Esophagus muscularis mucosa (tissue), 4 donors: ENCODE results near the gene TMPRSS9. TPM values are rescaled to one million over a fixed set of nuclear protein-coding genes. Genes with fewer than 3 reads are reported as not detected.
"Not testable (repeated sequence)": the region's sequence is repeated elsewhere in the genome, so short reads cannot be mapped to it uniquely, and the experiment has no call there.

Experiments
- DNase-seq: peaks from one replicate; pipeline ENCODE4 v3.0.0-alpha.2; 2017; ENCODE audit errors: extremely low spot score
- H3K27ac ChIP-seq, 4 donors: fragments of 200-600 bp; sonication (generic); replicated peaks in 1 of 4; 1 replicate in 3 of 4; 2 replicates in 1 of 4; pipeline ENCODE4 v1.5.1; 2016 to 2019; ENCODE audit warnings: mild to moderate bottlenecking in 1 of 4
- H3K27me3 ChIP-seq, 4 donors: fragments of 200-600 bp; sonication (generic); one replicate each; pipeline versions ENCODE4 v1.5.1 to v1.6.0; 2016 to 2019
- H3K36me3 ChIP-seq, 4 donors: fragments of 200-600 bp; sonication (generic); one replicate each; pipeline ENCODE4 v1.5.1; 2016 to 2019
- H3K4me1 ChIP-seq, 4 donors: fragments of 200-600 bp; sonication (generic); one replicate each; pipeline ENCODE4 v1.5.1; 2016 to 2019
- H3K4me3 ChIP-seq, 4 donors: fragments of 200-600 bp; sonication (generic); 1 replicate in 2 of 4; 2 replicates in 2 of 4; pipeline ENCODE4 v1.5.1; 2016 to 2019; ENCODE audit warnings: mild to moderate bottlenecking in 4 of 4, moderate library complexity in 1 of 4
- H3K9me3 ChIP-seq, 4 donors: fragments of 200-600 bp; sonication (generic); 1 replicate in 3 of 4; 2 replicates in 1 of 4; pipeline ENCODE4 v1.5.1; 2016 to 2019
- CTCF ChIP-seq, 3 experiments: fragments of 200-600 bp in 2 of 3; fragments of 450-650 bp in 1 of 3; sonication (generic) in 2 of 3; IDR thresholded peaks; one replicate each; pipeline ENCODE4 v1.5.1; 2017 to 2019; ENCODE audit warnings: antibody characterized with exemption in 3 of 3, mild to moderate bottlenecking in 2 of 3, moderate library complexity in 1 of 3
- EP300 ChIP-seq: sonication (generic); formaldehyde crosslinking; IDR thresholded peaks from one replicate; pipeline ENCODE4 v1.6.1; 2017; ENCODE audit warnings: antibody characterized with exemption
- POLR2A ChIP-seq: fragments of 450-650 bp; IDR thresholded peaks from one replicate; pipeline ENCODE4 v1.6.1; 2017; ENCODE audit warnings: antibody characterized with exemption, moderate library complexity, mild to moderate bottlenecking, low read depth
- POLR2AphosphoS5 ChIP-seq, 2 donors: sonication (generic); formaldehyde crosslinking; IDR thresholded peaks; one replicate each; pipeline ENCODE4 v1.6.1; 2017; ENCODE audit warnings: antibody characterized with exemption in 2 of 2
- WGBS: methylation state at CpG from one replicate; pipeline ENCODE4 v1.1.5; 2018; 5-methylcytosine and 5-hydroxymethylcytosine counted together
- intact Hi-C: fragments of 100-400 bp; cut with DNase I; formaldehyde crosslinking; loops from one replicate; pipeline ENCODE4 v1.15.1; 2023
- total RNA-seq, 4 donors: library from RNA; depleted of rRNA; stranded (reverse); fragments of >200 nt; gene quantifications; one replicate each; pipeline versions ENCODE4 v1.1.0 to v1.2.1, GENCODE V29; 2016

The TMPRSS9 gene
- total RNA-seq, 4 donors from 2014 or later, result 0.17 TPM; not detected in 3

DNA sequence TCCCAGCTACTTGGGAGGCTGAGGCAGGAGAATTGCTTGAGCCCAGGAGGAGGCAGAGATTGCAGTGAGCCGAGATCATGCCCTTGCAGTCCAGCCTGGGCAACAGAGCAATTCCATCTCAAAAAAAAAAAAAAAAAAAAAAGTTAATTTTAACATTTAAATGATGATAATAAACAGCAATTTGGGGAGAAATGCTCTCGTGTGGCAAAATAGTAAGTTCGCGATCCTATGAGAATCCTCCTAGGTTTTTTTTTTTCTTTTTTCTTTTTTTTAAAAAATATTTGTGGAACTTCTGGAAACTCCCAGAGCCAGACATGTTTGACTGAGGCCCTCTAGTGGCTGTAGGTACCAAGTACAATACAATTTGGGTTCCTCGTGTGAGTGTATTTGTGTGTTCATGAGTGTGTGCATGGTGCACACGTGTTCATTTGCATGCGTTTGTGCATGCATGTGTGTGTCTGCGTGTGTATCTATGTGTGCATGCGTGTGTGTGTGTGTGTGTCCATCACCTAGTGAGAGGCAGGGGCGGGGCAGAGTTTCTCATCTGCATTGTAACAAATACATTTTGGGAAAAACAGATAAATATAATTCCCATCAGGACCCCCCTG is 31.2 kb downstream of the TMPRSS9 start:
- Histone ChIP-seq H3K27me3 (peaks cover 0 to 46% (median under 1%) of the 10 kb centered on the region in 4 donors), H3K4me3 (no peak overlapping the region), H3K36me3 (no peaks in the 10 kb centered on the region), H3K27ac (no peak overlapping the region), H3K9me3 (no peaks in the 10 kb centered on the region), H3K4me1 (no peaks in the 10 kb centered on the region)
- intact Hi-C loops, result loop anchor here (5.0 to 10.0 kb wide), 3 partner anchors 114 to 236 kb away; partner anchors contain the start of genes AP3D1, PLEKHJ1 and SF3A2
- no peak for DNase-seq
- TF ChIP-seq CTCF (IDR thresholded peaks at IDR 0.05) (peak; percentile 75 to 84 (median 82)), EP300 (no peak), POLR2A (no peak), POLR2AphosphoS5 (IDR thresholded peaks at IDR 0.05) (no peak)
- WGBS, result 6% methylated on average over 10 of the region's 10 CpGs

DNA sequence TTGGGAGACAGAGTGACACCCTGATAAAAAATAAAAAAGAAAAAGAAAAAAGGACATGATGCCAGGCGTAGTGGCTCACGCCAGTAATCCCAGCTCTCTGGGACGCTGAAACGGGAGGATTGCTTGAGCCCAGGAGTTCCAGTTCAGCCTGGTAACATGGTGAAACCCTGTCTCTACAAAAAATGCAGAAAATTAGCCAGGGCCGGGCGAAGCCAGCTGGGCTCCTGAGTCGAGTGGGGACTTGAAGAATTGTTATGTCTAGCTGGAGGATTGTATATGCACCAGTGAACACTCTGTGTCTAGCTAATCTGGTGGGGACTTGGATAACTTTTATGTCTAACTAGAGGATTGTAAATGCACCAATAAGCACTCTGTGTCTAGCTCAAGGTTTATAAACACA is 32.3 kb downstream of the TMPRSS9 start:
- Histone ChIP-seq H3K4me1 (no peaks in the 10 kb centered on the region), H3K27me3 (peaks cover 0 to 46% (median 2%) of the 10 kb centered on the region in 4 donors), H3K27ac (no peak overlapping the region), H3K4me3 (no peak overlapping the region), H3K36me3 (no peaks in the 10 kb centered on the region), H3K9me3 (no peaks in the 10 kb centered on the region)
- WGBS, result 50% methylated on average over 7 of the region's 7 CpGs
- DNase-seq, result no peak
- intact Hi-C loops, result loop anchor here (5.0 to 10.0 kb wide), 3 partner anchors 115 to 238 kb away; partner anchors contain the start of genes AP3D1, PLEKHJ1 and SF3A2
- no peak for TF ChIP-seq POLR2A
- TF ChIP-seq POLR2AphosphoS5 (IDR thresholded peaks at IDR 0.05), result no peak
- no peak for TF ChIP-seq CTCF (IDR thresholded peaks at IDR 0.05)
- TF ChIP-seq EP300, result no peak

DNA sequence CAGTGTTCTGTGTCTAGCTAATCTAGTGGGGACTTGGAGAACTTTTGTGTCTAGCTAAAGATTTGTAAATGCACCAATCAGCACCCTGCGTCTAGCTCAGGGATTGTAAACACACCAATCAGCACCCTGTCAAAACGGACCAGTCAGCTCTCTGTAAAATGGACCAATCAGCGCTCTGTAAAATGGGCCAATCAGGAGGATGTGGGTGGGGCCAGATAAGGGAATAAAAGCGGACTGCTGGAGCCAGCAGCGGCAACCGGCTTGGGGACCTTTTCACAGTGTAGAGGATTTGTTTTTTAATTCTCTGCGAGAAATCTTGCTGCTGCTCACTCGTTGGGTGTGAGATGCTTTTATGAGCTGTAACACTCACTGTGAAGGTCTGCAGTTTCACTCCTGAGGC is 32.8 kb downstream of the TMPRSS9 start:
- DNase-seq, H3K36me3 ChIP-seq, H3K27ac ChIP-seq, H3K9me3 ChIP-seq, H3K4me3 ChIP-seq, H3K4me1 ChIP-seq: not testable (repeated sequence)
- 79% methylated on average over 8 of the region's 8 CpGs for WGBS
- intact Hi-C loops, result loop anchor here (5.0 to 10.0 kb wide), 3 partner anchors 116 to 238 kb away; partner anchors contain the start of genes AP3D1, PLEKHJ1 and SF3A2
- peaks cover 0 to 46% (median 2%) of the 10 kb centered on the region in 4 donors for H3K27me3 ChIP-seq

DNA sequence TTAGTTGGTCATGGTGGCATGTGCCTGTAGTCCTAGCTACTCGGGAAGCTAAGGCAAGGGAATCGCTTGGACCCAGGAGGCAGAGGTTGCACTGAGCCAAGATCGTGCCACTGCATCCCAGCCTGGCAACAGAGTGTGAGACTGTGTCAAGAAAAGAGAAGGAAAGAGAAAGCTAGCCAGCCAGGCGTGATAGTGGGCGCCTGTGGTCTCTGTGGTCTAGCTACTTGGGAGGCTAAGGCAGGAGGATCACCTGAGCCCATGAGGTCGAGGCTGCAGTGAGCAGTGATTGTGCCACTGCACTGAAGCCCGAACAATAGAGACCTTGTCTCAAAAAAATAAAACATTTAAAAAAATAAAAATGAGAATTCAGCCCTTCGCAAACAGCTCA is 34.0 kb downstream of the TMPRSS9 start:
- H3K4me1 ChIP-seq, result no peaks in the 10 kb centered on the region
- TF ChIP-seq EP300 (no peak), POLR2A (no peak), POLR2AphosphoS5 (IDR thresholded peaks at IDR 0.05) (no peak), CTCF (IDR thresholded peaks at IDR 0.05) (no peak)
- no peak overlapping the region for H3K4me3 ChIP-seq
- intact Hi-C loops, result loop anchor here (5.0 to 10.0 kb wide), 3 partner anchors 117 to 239 kb away; partner anchors contain the start of genes AP3D1, PLEKHJ1 and SF3A2
- DNase-seq, result no peak
- no peak overlapping the region for H3K27ac ChIP-seq
- 70% methylated on average over 8 of the region's 8 CpGs for WGBS
- H3K9me3 ChIP-seq, result no peaks in the 10 kb centered on the region
- H3K36me3 ChIP-seq, result no peaks in the 10 kb centered on the region
- H3K27me3 ChIP-seq, result peaks cover 0 to 46% (median 2%) of the 10 kb centered on the region in 4 donors

DNA sequence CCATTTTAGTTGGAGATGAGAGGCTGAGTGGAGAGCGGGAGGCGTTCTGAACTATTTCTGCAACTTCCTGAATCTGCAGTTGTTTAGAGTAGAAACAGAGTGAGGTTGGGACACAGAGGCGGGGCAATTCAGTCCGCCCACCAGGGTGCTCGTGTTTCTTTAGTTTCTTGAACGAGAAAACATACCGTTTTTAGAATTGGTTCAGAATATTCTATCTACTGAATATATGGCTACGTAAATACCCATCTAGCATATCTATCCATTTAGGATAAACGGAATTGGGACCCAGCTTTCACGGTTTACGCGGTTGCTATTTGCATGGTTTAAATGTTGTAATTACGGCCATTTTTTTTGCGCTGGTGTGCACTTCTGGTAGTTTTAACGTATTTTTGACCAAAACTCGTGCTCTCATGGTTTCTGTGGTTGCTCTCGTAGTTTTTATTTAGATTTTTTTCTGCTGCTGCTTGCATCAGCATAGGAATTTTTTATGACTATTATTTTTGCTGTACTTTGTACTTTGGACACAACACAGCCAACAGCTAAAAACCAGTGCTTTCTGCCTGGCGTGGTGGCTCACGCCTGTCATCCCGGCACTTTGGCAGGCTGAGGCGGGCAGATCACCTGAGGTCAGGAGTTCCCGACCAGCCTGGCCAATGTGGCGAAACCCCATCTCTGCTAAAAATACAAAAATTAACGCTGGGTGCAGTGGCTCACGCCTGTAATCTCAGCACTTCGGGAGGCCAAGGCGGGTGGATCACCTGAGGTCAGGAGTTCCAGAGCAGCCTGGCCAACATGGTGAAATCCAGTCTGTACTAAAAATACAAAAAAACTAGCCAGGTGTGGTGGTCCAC is 34.6 kb downstream of the TMPRSS9 start:
- no peaks in the 10 kb centered on the region for H3K36me3 ChIP-seq
- H3K9me3 ChIP-seq, result no peaks in the 10 kb centered on the region
- no peak for DNase-seq
- H3K4me1 ChIP-seq, result no peaks in the 10 kb centered on the region
- peak overlapping the region in 1 of 4 donors; percentile 14 for H3K4me3 ChIP-seq
- H3K27ac ChIP-seq, result no peak overlapping the region
- peaks cover 0 to 44% (median 2%) of the 10 kb centered on the region in 4 donors for H3K27me3 ChIP-seq
- intact Hi-C loops, result loop anchor here (5.0 to 10.0 kb wide), 3 partner anchors 117 to 240 kb away; partner anchors contain the start of genes AP3D1, PLEKHJ1 and SF3A2
- no peak for TF ChIP-seq POLR2AphosphoS5 (IDR thresholded peaks at IDR 0.05)
- 64% methylated on average over 25 of the region's 27 CpGs for WGBS

DNA sequence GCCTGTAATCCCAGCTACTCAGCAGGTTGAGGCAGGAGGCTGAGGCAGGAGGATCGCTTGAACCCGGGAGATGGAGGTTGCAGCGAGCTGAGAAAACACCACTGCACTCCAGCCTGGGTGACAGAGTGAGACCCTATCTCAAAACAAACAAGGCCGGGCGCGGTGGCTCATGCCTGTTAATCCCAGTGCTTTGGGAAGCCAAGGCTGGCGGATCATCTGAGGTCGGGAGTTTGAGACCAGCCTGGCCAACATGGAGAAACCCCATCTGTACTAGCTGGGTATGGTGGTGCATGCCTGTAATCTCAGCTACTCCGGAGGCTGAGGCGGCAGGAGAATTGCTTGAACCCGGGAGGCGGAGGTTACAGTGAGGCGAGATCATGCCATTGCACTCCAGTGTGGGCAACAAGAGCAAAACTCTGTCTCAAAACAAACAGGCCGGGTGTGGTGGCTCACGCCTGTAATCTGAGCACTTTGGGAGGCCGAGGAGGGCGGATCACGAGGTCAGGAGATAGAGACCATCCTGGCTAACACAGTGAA is 35.3 kb downstream of the TMPRSS9 start:
- intact Hi-C loops, result loop anchor here (10.0 kb wide), 1 partner anchor 241 kb away; the partner anchor contains the start of gene AP3D1
- H3K27ac ChIP-seq, result not testable (repeated sequence)

DNA sequence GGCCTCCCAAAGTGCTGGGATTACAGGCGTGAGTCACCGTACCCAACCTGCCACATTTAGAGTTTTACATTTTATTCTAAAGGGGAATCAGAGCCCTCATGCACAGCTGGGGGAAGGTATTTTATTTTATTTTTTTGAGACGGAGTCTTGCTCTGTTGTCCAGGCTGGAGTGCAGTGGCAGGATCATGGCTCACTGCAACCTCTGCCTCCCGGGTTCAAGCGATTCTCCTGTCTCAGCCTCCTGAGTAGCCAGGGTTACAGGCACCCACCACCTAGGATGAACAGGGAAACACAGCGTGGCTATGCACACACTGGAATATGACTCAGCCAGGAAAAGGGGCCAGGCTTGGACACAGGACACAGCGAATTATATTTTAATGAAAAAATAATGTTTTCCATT is 37.1 kb downstream of the TMPRSS9 start:
- H3K27me3 ChIP-seq, result peaks cover 0 to 38% (median 2%) of the 10 kb centered on the region in 4 donors
- not testable (repeated sequence) for H3K27ac ChIP-seq, H3K4me3 ChIP-seq, H3K4me1 ChIP-seq, H3K9me3 ChIP-seq, DNase-seq, H3K36me3 ChIP-seq
- intact Hi-C loops, result loop anchor here (10.0 kb wide), 1 partner anchor 242 kb away; the partner anchor contains the start of gene AP3D1
- 88% methylated on average over 7 of the region's 7 CpGs for WGBS

More for the DNA sequence above, 35.3 kb downstream of the TMPRSS9 start:
- not testable (repeated sequence) for H3K36me3 ChIP-seq, DNase-seq, H3K4me1 ChIP-seq, H3K9me3 ChIP-seq, H3K4me3 ChIP-seq
- H3K27me3 ChIP-seq, result peaks cover 0 to 40% (median 2%) of the 10 kb centered on the region in 4 donors
- 85% methylated on average over 18 of the region's 18 CpGs for WGBS
